GM21381 (cell line): ENCODE measurements around the gene VAPA.
"Not testable (repeated sequence)": the region's sequence is repeated elsewhere in the genome, so short reads cannot be mapped to it uniquely, and the experiment has no call there.

Source experiments
- ATAC-seq: cut with Tn5 transposase; IDR thresholded peaks from one replicate; pipeline ENCODE4 v1.9.1; 2021; ENCODE audit warnings: mild to moderate bottlenecking, moderate library complexity; ENCODE audit not compliant: unreplicated experiment

The VAPA gene

GRCh38 chr18:9885170-9886004 lies 28.4 kb upstream of the VAPA start, which contains the start of gene TXNDC2:
TSS of gene TXNDC2 (plus strand) at chr18:9885973. CDS start at chr18:9886681, 708 bp downstream.
- no peak for ATAC-seq

DNA sequence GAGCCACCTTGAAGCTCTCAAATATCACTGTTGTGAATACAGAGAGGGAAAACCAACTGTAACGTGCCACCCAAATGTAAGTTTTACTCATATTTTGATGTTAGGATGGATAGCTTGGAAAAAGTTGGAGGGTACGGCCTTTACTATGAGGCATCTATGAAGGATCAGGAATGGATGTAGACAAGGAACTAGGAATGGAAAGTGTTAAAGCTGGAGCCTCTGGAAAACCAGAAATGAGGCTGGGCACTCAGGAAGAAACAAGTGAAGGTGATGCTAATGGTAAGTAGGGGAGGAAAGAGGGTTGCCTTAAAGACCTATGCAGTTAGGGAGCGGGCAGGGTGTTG lies 27.8 kb upstream of the VAPA start:
- no peak for ATAC-seq

GRCh38 chr18:9887992-9888391 lies 25.8 kb upstream of the VAPA start:
- ATAC-seq: no peak

GRCh38 chr18:9890196-9890595 lies 23.6 kb upstream of the VAPA start:
- no peak for ATAC-seq

DNA sequence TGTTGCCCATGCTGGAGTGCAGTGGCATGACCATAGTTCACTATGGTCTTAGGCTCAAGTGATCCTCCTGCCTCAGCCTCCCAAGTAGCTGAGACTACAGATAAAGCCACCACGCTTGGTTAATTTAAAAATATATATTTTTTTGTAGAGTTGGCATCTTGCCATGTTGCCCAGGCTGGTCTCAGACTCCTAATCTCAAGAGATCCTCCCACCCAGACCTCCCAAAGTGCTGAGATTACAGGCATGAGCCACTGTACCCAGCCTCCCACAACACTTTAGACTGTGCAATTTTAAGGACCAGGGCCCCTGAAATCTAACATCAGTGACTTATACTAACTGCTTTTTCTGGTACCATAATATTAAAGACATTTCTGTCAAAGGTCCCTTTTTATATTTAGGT lies 22.9 kb upstream of the VAPA start:
- ATAC-seq: no peak

DNA sequence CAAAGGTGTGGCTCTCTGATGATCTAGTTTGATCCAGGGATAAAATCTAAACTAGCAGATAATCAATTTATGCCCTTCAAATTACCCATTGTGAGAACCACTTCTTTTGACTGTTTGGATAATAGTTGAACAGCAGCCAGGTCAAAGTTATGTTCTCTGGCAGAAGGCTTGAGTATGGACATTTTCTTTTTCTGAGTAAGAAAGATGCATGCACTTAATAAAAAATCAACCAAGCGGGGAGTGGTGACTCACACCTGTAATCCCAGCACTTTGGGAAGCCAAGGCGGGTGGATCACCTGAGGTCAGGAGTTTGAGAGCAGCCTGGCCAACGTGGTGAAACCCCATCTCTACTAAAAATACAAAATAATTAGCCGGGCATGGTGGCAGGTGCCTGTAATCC lies 22.3 kb upstream of the VAPA start:
- ATAC-seq: not testable (repeated sequence)

GRCh38 chr18:9894454-9895068 lies 19.3 kb upstream of the VAPA start:
- no peak for ATAC-seq

- ATAC-seq: no peak
These were observed 16.7 kb upstream of the VAPA start for GRCh38 chr18:9897129-9897528.

DNA sequence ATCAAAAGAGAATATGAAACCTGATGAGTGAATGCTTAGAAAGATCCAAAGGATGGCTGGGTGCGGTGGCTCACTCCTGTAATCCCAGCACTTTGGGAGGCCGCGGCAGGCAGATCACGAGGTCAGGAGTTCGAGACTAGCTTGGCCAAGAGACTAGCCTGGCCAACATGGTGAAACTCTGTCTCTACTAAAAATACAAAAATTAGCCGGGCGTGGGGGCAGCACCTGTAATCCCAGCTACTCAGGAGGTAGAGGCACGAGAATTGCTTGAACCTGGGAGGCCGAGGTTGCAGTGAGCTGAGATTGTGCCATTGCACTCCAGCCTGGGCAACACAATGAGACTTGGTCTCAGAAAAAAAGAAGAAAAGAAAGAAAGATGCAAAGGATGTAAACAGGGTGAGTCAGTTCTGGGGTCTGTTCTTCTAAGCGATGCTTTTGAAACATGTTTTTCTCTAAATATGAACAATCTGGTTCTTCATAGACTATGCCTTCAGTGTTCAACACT lies 16.0 kb upstream of the VAPA start:
- not testable (repeated sequence) for ATAC-seq

- ATAC-seq: no peak
These were observed 14.8 kb upstream of the VAPA start for GRCh38 chr18:9898792-9899549.

DNA sequence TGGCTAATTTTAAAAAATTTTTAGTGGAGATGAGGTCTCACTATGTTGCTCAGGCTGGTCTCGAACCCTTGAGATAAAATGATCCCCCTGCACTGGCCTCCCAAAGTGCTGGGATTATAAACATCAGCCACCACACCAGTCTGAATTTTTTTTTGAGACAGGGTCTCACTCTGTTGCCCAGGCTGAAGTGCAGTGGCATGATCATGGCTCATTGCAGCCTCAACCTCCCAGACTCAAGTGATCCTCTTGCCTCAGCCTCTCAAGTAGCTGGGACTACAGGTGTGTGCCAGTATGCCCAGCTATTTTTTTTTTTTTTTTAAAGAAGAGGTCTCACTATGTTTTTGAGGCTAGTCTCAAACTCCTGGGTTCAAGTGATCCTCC lies 14.3 kb upstream of the VAPA start:
- ATAC-seq: not testable (repeated sequence)

DNA sequence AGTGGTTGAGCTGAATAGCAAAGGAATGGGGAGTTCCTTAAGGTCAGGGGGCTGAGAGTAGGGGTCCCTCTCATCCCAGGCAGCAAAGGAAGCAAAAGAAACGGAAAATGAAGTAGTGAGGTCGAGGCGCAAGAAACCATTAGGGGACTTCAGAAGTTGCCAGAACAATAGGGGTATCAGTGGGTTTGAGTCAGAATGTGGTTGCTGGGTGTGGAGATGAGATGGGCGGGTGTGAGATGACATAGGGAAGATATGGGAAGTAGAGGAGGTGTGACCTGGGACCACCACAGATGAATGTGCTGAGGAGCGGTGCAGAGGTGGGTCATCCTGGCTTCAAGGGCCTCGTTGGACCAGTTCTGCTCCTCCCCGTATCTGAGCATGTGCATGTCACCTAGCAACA lies 13.1 kb upstream of the VAPA start:
- ATAC-seq: no peak

- no peak for ATAC-seq
These were observed 12.4 kb upstream of the VAPA start for GRCh38 chr18:9901377-9901776.

DNA sequence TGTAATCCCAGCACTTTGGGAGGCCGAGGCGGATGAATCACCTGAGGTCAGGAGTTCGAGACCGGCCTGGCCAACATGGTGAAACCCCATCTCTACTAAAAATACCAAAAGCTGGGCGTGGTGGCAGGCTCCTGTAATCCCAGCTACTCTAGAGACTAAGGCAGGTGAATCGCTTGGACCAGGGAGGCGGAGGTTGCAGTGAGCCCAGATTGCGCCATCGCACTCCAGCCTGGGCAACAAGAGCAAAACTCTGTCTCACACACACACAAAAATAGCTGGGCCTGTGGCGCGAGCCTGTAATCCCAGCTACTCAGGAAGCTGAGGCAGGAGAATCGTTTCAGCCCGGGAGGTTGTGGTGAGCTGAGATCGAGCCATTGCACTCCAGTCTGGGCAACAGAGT lies 11.6 kb upstream of the VAPA start:
- ATAC-seq: not testable (repeated sequence)

- no peak for ATAC-seq
These were observed 11.0 kb upstream of the VAPA start for GRCh38 chr18:9902832-9903231.

GRCh38 chr18:9905401-9905922 lies 8.4 kb upstream of the VAPA start:
- ATAC-seq: no peak

GRCh38 chr18:9906481-9906880 lies 7.3 kb upstream of the VAPA start:
- ATAC-seq: no peak

- ATAC-seq: no peak
These were observed 5.9 kb upstream of the VAPA start for GRCh38 chr18:9907867-9908266.

DNA sequence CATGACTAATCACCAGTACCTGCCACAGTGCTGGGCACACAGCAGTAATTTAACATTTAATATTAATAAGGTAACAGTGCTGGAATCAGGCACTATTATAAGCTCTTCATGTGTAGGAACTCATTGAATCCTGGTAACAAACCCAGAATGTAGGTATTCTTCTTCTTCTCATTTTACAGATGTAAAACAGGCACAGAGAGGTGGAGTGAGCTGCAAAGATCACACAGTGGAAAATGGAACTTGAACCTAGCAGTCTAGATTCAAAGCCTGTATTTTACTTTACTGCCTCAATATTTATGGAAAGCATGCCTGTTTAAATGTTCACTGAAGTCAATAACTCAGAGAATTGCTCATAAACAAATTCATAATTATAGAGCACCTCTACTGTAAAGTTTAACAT lies 3.7 kb upstream of the VAPA start:
- no peak for ATAC-seq

GRCh38 chr18:9910661-9911060 lies 3.2 kb upstream of the VAPA start:
- ATAC-seq: no peak

- no peak for ATAC-seq
These were observed 2.6 kb upstream of the VAPA start for GRCh38 chr18:9911226-9911625.
